Naive thymus-derived CD4-positive, alpha-beta T cell (primary cell): ENCODE data around the gene UBL7. TPM values are rescaled to one million over a fixed set of nuclear protein-coding genes. Genes with fewer than 3 reads are reported as not detected.

Experiments
- ATAC-seq: fragments of 150-1000 bp; cut with Tn5 transposase; 2 replicates; pipeline ENCODE4 v1.10.0; 2021; ENCODE audit warnings: mild to moderate bottlenecking, moderate library complexity
- CTCF ChIA-PET: fragments of 350-600 bp; sonication (Branson Sonifier 250); formaldehyde crosslinking; loops from one replicate; lab custom pipeline; 2021; ENCODE audit warnings: antibody characterized with exemption; lab: Charles Lee
- POLR2A ChIA-PET: fragments of 350-600 bp; sonication (Branson Sonifier 250); formaldehyde crosslinking; loops from one replicate; lab custom pipeline; 2021; ENCODE audit warnings: antibody characterized with exemption, inconsistent platforms; lab: Charles Lee
- DNase-seq, 9 donors: peaks; one replicate each; pipeline versions ENCODE4 v3.0.0 to v3.0.0-alpha.2; 2020 to 2022; ENCODE audit warnings: mixed read lengths in 1 of 9
- H3K27ac ChIP-seq: one replicate; pipeline ENCODE4 v1.7.0; 2013; ENCODE audit warnings: mild to moderate bottlenecking, low read depth, low read length, moderate library complexity
- H3K27me3 ChIP-seq, 2 donors: one replicate each; pipeline ENCODE4 v1.7.0; 2013; ENCODE audit warnings: low read length in 2 of 2, mild to moderate bottlenecking in 2 of 2, moderate library complexity in 2 of 2; ENCODE audit not compliant: control insufficient read depth in 2 of 2, insufficient read depth in 2 of 2
- H3K36me3 ChIP-seq, 3 experiments: 1 replicate in 2 of 3; 2 replicates in 1 of 3; pipeline ENCODE4 v1.7.0; 2013; ENCODE audit warnings: low read length in 3 of 3, mild to moderate bottlenecking in 3 of 3, moderate library complexity in 1 of 3; ENCODE audit not compliant: insufficient read depth in 3 of 3, control insufficient read depth in 2 of 3
- H3K4me1 ChIP-seq, 2 donors: one replicate each; pipeline ENCODE4 v1.7.0; 2013; ENCODE audit warnings: low read length in 2 of 2, mild to moderate bottlenecking in 2 of 2, moderate library complexity in 1 of 2; ENCODE audit not compliant: control insufficient read depth in 2 of 2, insufficient read depth in 2 of 2
- H3K4me3 ChIP-seq: 2 replicates; pipeline ENCODE4 v1.7.0; 2013; ENCODE audit warnings: mild to moderate bottlenecking, low read length
- H3K9me3 ChIP-seq, 3 experiments: 1 replicate in 2 of 3; 2 replicates in 1 of 3; pipeline ENCODE4 v1.7.0; 2013; ENCODE audit warnings: low read length in 3 of 3; ENCODE audit not compliant: control insufficient read depth in 2 of 3
- H3K27ac Mint-ChIP-seq, 9 donors: one replicate each; pipeline ENCODE4 v1.8.0; 2020 to 2022; ENCODE audit warnings: mixed read lengths in 9 of 9, mild to moderate bottlenecking in 8 of 9, moderate library complexity in 5 of 9, inconsistent platforms in 2 of 9
- H3K27me3 Mint-ChIP-seq, 5 donors: one replicate each; pipeline ENCODE4 v1.8.0; 2021 to 2022; ENCODE audit warnings: mixed read lengths in 5 of 5, mild to moderate bottlenecking in 1 of 5
- H3K36me3 Mint-ChIP-seq, 5 donors: one replicate each; pipeline ENCODE4 v1.8.0; 2020 to 2022; ENCODE audit warnings: mixed read lengths in 5 of 5, mild to moderate bottlenecking in 3 of 5, inconsistent platforms in 1 of 5
- H3K4me1 Mint-ChIP-seq, 7 donors: one replicate each; pipeline ENCODE4 v1.8.0; 2020 to 2022; ENCODE audit warnings: mixed read lengths in 7 of 7, mild to moderate bottlenecking in 3 of 7, inconsistent platforms in 1 of 7
- H3K4me3 Mint-ChIP-seq, 10 donors: one replicate each; pipeline ENCODE4 v1.8.0; 2020 to 2022; ENCODE audit warnings: mild to moderate bottlenecking in 10 of 10, mixed read lengths in 10 of 10, moderate library complexity in 6 of 10, inconsistent platforms in 2 of 10
- H3K9me3 Mint-ChIP-seq, 11 donors: one replicate each; pipeline ENCODE4 v1.8.0; 2020 to 2022; ENCODE audit warnings: mixed read lengths in 11 of 11, mild to moderate bottlenecking in 4 of 11, inconsistent platforms in 1 of 11, moderate library complexity in 1 of 11
- intact Hi-C, 2 donors: fragments of 100-400 bp; cut with micrococcal nuclease; formaldehyde crosslinking; loops; one replicate each; pipeline ENCODE4 v1.15.1; 2023
- polyA plus RNA-seq, 2 donors: library from polyadenylated mRNA; unstranded; fragments of 300-500 nt; fragmentation: Illumina TruSeq; gene quantifications; one replicate each; pipeline ENCODE4 v1.2.3, GENCODE V29; 2021
- total RNA-seq, 6 experiments: library from RNA in 5 of 6; stranded (reverse) in 5 of 6; gene quantifications; 1 replicate in 5 of 6; 2 replicates in 1 of 6; pipeline ENCODE4 v1.2.3 and lab custom pipeline; 2021 to 2026

Gene UBL7
- total and polyA plus RNA-seq, 7 experiments from 2014 or later = 20.2 to 127 (median 44.0) TPM

DNA sequence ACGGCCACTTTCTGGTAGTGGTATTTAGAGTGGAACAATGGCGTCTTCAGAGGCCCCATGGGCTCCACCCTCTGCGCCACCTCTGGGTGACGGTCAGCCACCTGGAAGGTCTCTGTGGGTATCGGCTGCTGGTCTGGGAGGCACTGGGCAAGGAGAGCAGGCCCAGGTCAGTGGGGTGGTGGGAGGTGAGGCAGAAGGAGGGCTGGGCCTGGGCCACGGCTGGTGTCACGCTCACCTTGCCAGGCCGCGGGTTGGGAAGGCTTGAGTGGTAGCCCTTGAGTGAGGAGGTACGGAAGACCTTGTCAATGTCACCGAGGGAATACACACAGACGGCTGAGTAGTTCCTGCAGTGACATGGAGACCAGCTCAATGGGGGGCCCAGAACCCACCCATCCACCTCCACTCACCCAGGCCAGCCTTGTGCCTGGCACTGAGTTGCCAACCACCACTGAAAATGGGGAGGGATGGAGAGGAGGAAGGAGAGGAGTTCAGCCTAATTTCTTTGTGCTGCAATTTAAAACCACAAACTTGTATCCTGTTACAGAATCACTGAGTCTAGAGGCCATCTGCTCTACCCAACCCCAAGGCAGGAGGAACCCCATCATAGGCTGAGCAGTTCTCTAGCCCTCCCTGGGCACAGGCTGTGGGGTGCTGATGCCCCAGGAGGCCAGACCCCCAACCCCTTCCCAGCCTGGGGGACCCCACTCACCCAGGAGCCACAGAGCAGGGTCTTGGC lies 46.2 kb downstream of the UBL7 start:
- ATAC-seq = no peak
- intact Hi-C loops = no loop called here
- Histone ChIP-seq H3K9me3 (no peaks in the 10 kb centered on the region), H3K27me3 (no peaks in the 10 kb centered on the region), H3K27ac (no peak overlapping the region), H3K4me1 (peaks cover 0 to 3% of the 10 kb centered on the region in 2 donors), H3K36me3 (peaks cover 0 to 10% (median 0%) of the 10 kb centered on the region in 3 experiments), H3K4me3 (no peak overlapping the region)
- H3K4me3 Mint-ChIP-seq = peak overlapping the region in 1 of 10 donors; percentile 24
- H3K4me1 Mint-ChIP-seq = peaks cover 0 to 30% (median 0%) of the 10 kb centered on the region in 7 donors
- no peak for DNase-seq
- ChIA-PET POLR2A (interaction anchor here (0.6 kb wide), 1 partner anchor 427 kb away, joined by 3 read pairs; no protein-coding TSS in a partner anchor), CTCF (no interaction called here)
- no peaks in the 10 kb centered on the region for H3K9me3 Mint-ChIP-seq
- H3K27me3 Mint-ChIP-seq = no peaks in the 10 kb centered on the region
- H3K36me3 Mint-ChIP-seq = peaks cover 0 to 12% (median 0%) of the 10 kb centered on the region in 5 donors
- H3K27ac Mint-ChIP-seq = peak overlapping the region in 1 of 9 donors; percentile 53

DNA sequence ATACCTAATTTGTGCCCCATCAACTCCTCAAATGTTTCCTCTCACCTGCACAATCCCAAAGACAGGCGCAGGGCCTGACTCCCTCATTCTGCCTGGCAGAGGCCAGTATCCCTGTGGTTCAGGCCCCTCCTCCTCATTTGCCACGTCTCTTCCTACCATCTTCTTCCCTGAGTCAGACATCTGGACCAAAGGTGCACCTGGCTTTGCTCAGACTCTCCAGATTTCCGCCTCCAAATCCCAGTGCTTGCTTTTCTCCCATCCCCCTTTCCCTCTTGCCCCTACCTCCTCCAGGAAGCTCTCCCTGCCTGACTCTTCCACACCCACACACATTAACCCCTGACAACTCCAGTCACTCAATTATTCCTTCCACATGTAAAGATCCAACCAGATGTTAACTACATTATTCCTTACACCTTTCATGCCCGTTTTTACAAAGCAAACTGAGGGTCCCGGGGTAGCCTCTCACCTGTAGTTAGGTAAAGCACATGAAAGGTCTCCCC lies 46.8 kb downstream of the UBL7 start:
- Histone ChIP-seq H3K4me3 (no peak overlapping the region), H3K4me1 (no peaks in the 10 kb centered on the region), H3K27me3 (no peaks in the 10 kb centered on the region), H3K9me3 (no peaks in the 10 kb centered on the region), H3K27ac (no peak overlapping the region), H3K36me3 (peaks cover 0 to 10% (median 0%) of the 10 kb centered on the region in 3 experiments)
- H3K27ac Mint-ChIP-seq = no peak overlapping the region
- no peak for ATAC-seq
- ChIA-PET POLR2A (interaction anchor here (0.6 kb wide), 1 partner anchor 428 kb away, joined by 3 read pairs; no protein-coding TSS in a partner anchor), CTCF (no interaction called here)
- H3K27me3 Mint-ChIP-seq = no peaks in the 10 kb centered on the region
- no peaks in the 10 kb centered on the region for H3K9me3 Mint-ChIP-seq
- intact Hi-C loops = no loop called here
- no peak overlapping the region for H3K4me3 Mint-ChIP-seq
- peaks cover 0 to 26% (median 0%) of the 10 kb centered on the region in 7 donors for H3K4me1 Mint-ChIP-seq
- peaks cover 0 to 12% (median 0%) of the 10 kb centered on the region in 5 donors for H3K36me3 Mint-ChIP-seq
- no peak for DNase-seq

DNA sequence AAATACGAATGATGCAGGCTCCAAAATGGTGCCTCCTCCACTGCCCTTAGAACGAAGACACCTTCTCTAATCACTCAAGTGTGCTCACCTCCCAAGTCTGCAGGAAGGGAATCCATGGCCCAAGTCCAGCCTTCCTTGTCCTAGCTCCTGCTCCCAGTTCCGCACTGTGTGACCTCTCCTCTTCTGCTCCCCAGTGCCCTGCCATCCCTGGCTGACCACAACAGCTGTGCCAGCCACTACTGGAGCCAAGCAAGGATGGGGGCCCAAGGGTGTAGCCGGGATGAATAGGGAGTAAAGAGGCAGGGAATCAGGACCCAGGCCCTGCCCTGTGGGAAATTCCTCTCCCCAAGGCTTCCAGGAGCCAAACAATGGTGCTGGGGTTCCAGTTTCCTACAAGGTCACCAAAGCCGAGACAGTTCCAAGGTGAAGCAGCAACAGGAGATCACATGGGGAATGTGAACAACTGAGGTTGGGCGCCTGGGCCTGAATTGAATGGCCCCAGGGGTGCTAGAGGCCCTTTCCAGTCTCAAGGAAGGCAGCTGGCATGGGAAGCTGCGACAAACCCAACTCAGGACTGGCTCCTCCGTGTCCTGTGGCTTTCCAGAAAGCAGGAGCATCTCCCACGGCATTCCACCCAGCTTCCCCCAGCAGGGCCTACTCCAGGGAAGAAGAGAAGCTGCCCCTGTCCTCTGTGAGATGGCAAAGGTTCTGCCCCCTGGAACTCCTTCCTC lies 47.4 kb downstream of the UBL7 start:
- H3K36me3 ChIP-seq = peaks cover 0 to 10% (median 0%) of the 10 kb centered on the region in 3 experiments
- CTCF ChIA-PET = no interaction called here
- no peaks in the 10 kb centered on the region for H3K27me3 Mint-ChIP-seq

DNA sequence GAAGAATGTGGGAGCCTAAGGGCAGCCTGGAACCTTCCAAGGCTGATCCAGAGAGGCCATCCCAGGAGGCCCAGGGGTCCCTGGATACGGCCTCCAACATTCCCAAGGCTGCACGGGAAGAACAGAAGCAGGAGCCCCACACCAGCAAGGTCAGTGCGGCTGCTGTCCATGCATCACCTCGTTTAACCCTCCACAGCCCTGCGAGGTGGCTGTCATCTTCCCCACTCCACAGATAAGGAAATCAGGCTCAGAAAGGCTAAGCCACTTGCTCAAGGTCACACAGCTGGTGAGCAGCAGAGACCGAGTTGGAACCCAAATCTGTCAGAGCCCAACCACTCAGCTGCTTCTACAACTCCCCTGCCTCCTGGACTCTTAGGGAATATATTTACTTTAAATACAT lies 48.8 kb downstream of the UBL7 start:
- CTCF ChIA-PET = no interaction called here
- peaks cover 0 to 12% (median 0%) of the 10 kb centered on the region in 5 donors for H3K36me3 Mint-ChIP-seq
- H3K36me3 ChIP-seq = peaks cover 0 to 10% (median 0%) of the 10 kb centered on the region in 3 experiments

More for the DNA sequence above, 47.4 kb downstream of the UBL7 start:
- Mint-ChIP-seq H3K9me3 (no peaks in the 10 kb centered on the region), H3K4me3 (no peak overlapping the region), H3K4me1 (peaks cover 0 to 24% (median 0%) of the 10 kb centered on the region in 7 donors), H3K27ac (no peak overlapping the region), H3K36me3 (peaks cover 0 to 12% (median 0%) of the 10 kb centered on the region in 5 donors)
- ATAC-seq = no peak
- no peak for DNase-seq
- intact Hi-C loops = no loop called here
- no peaks in the 10 kb centered on the region for H3K9me3 ChIP-seq
- H3K4me1 ChIP-seq = no peaks in the 10 kb centered on the region
- no peaks in the 10 kb centered on the region for H3K27me3 ChIP-seq
- POLR2A ChIA-PET = no interaction called here
- H3K4me3 ChIP-seq = no peak overlapping the region
- no peak overlapping the region for H3K27ac ChIP-seq

DNA sequence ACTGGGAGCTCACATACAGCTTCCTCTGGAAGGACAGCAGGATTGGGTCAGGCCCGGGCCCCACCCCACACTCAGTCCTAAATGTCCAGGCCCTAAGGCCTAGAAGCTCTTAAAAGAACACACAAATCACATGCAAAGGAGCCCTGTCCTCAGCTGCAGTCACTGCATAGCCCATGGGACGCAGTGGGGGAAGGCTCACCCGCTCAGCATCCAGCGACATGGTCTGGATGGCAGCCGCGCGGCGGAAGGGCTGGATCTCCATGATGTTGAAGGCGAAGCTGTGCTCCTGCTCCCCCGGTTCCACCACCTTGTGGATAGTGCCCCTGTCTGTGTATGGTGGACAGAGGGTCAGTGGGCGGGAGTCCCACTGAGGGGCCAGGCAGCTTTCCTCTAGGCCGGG lies 49.3 kb downstream of the UBL7 start:
- H3K9me3 Mint-ChIP-seq = no peaks in the 10 kb centered on the region
- no peaks in the 10 kb centered on the region for H3K27me3 Mint-ChIP-seq
- DNase-seq = no peak
- no peak overlapping the region for H3K4me3 ChIP-seq
- no peak overlapping the region for H3K4me3 Mint-ChIP-seq
- intact Hi-C loops = no loop called here
- ChIA-PET CTCF (no interaction called here), POLR2A (no interaction called here)
- H3K27ac ChIP-seq = no peak overlapping the region
- no peaks in the 10 kb centered on the region for H3K27me3 ChIP-seq
- no peak overlapping the region for H3K27ac Mint-ChIP-seq
- H3K4me1 ChIP-seq = no peaks in the 10 kb centered on the region
- H3K4me1 Mint-ChIP-seq = peaks cover 0 to 25% (median 0%) of the 10 kb centered on the region in 7 donors
- no peaks in the 10 kb centered on the region for H3K9me3 ChIP-seq
- peaks cover 0 to 12% (median 0%) of the 10 kb centered on the region in 5 donors for H3K36me3 Mint-ChIP-seq
- H3K36me3 ChIP-seq = peaks cover 0 to 10% (median 0%) of the 10 kb centered on the region in 3 experiments
- ATAC-seq = no peak

More for the DNA sequence above, 48.8 kb downstream of the UBL7 start:
- DNase-seq (no peak), ATAC-seq (no peak)
- H3K4me3 ChIP-seq = no peak overlapping the region
- Mint-ChIP-seq H3K27me3 (no peaks in the 10 kb centered on the region), H3K4me1 (peaks cover 0 to 25% (median 0%) of the 10 kb centered on the region in 7 donors), H3K4me3 (no peak overlapping the region), H3K9me3 (no peaks in the 10 kb centered on the region), H3K27ac (no peak overlapping the region)
- no peak overlapping the region for H3K27ac ChIP-seq
- no peaks in the 10 kb centered on the region for H3K9me3 ChIP-seq
- intact Hi-C loops = no loop called here
- POLR2A ChIA-PET = no interaction called here
- H3K4me1 ChIP-seq = no peaks in the 10 kb centered on the region
- H3K27me3 ChIP-seq = no peaks in the 10 kb centered on the region

DNA sequence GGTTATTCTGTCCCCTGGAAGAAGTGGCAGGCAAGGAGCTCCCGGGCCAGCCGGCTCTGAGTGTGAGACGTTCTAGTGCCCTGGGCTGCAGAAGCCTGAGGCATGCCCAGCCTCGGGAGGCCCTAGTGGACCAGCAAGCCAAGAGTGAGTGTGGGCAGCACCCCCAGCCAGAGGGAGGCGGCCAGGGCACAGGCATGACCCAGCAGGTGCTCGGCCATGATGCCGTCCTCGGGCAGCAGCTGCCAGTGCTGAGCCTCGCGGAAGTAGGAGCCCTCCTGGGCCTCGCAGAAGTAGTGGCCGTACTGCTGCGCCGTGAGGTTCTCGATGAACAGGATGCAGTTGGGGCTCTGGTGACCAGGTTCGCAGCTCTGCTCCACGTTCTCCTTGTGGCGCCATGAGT lies 50.5 kb downstream of the UBL7 start:
- Histone ChIP-seq H3K4me3 (no peak overlapping the region), H3K27ac (no peak overlapping the region), H3K9me3 (no peaks in the 10 kb centered on the region), H3K4me1 (no peaks in the 10 kb centered on the region), H3K36me3 (peaks cover 0 to 10% (median 0%) of the 10 kb centered on the region in 3 experiments), H3K27me3 (no peaks in the 10 kb centered on the region)
- ChIA-PET CTCF (no interaction called here), POLR2A (no interaction called here)
- Mint-ChIP-seq H3K9me3 (no peaks in the 10 kb centered on the region), H3K27me3 (no peaks in the 10 kb centered on the region), H3K4me1 (peaks cover 0 to 19% (median 3%) of the 10 kb centered on the region in 7 donors), H3K27ac (no peak overlapping the region), H3K4me3 (no peak overlapping the region), H3K36me3 (peaks cover 0 to 9% (median 0%) of the 10 kb centered on the region in 5 donors)
- intact Hi-C loops = no loop called here
- ATAC-seq (no peak), DNase-seq (no peak)
